SW480 (cell line): Measurements from ENCODE around the gene SRRM5.
"Not testable (repeated sequence)": the region's sequence is repeated elsewhere in the genome, so short reads cannot be mapped to it uniquely, and the experiment has no call there.

Experiments used
- DNase-seq: peaks from one replicate; pipeline ENCODE4 v3.0.0-alpha.2; 2016; ENCODE audit warnings: low spot score

The SRRM5 gene, protein sequence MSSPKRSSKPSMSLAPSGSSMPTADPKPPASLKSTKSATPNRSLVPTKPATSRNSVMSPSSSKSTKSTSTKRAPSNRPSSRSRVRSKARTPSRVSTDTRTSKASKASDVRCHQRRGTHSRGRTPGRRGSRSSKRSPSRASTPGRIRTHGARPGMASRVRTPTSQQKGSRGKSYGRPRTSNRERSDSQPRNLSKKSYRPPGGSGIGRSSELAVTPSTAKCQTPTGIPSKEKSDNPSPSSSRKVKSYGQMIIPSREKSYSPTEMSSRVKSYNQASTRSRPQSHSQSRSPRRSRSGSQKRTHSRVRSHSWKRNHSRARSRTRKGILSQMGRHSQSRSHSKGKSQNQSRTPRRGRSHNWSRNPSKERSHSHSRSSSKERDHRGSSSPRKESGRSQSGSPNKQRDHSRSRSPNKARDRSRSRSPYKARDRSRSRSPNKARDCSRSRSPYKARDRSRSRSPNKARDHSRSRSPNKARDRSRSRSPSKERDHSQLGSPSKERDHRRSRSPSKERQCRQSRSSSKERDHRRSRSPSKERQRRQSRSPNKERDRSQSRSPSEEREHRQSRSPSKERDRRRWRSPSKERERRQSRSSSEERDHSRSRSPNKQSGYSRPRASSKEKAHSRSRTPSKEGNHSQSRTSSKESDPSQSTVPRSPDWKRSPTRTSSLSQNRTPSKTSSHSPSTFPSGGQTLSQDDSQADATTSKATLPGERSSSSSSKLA

DNA sequence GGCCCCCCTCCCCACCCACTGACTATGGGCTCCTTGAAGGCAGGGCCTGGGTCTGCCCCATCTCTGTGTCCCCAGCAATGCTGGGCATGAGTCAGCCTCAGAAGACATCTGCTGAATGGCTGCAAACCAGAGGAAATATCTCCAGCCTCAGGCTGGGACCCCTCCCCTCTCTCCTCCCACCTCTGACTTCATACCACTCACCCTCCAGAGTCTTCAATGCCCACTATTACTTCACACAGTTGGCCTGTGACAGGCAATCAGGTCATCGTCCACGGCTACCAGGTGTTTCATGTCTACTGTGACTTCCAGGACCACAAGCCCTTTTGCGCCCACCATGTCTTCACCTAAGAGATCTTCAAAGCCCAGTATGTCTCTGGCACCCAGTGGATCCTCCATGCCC, at the start of gene SRRM5:
Gene SRRM5, plus strand, starts transcription at position 301 of the 400 bp plus-strand sequence. Its CDS starts 34 bp downstream, at position 335.
- DNase-seq, result no peak

DNA sequence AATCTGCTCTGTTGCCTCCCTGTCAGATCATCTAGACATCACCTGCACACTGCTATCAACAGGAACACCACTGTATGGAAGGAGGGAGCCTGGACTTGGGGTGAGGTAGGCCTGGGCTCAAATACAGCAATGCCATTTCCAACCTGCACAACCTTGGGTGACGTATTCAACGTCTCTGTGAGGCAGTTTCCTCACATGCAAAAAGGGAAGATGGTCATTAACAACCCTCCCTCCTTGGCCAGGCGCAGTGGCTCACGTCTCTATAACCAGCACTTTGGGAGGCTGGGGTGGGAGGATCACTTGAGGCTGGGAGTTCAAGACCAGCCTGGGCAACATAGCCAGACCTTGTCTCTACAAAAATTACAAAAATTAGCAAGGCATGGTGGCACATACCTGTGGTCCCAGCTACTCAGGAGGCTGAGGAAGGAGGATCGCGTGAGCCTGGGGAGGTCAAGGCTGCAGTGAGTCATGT, 49.6 kb upstream of the SRRM5 start:
- no peak for DNase-seq

DNA sequence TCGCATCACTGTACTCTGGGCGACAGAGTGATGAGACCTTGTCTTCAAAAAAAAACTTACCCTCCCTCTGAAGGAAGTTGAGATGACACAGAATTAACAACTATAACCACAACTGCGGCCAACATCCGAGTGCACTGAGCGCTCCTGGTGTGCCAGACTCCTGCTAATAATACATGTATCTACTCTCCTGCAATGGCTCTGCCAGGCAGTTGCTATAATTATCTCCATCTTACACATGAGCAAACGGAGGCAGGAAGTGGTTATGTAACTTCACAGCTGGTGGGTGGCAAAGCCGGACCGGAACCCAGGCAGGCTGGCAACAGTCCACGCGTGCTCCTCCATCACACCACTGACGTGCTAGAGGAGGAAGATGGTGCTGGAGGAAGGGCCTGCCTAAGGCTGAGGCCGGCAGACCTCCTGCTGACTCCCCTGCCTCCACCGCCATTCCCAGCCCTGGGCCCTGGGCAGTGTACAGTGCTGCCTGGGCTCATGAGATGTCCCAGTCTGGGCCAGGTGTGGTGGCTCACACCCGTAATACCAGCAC, 49.1 kb upstream of the SRRM5 start:
- DNase-seq, result no peak

DNA sequence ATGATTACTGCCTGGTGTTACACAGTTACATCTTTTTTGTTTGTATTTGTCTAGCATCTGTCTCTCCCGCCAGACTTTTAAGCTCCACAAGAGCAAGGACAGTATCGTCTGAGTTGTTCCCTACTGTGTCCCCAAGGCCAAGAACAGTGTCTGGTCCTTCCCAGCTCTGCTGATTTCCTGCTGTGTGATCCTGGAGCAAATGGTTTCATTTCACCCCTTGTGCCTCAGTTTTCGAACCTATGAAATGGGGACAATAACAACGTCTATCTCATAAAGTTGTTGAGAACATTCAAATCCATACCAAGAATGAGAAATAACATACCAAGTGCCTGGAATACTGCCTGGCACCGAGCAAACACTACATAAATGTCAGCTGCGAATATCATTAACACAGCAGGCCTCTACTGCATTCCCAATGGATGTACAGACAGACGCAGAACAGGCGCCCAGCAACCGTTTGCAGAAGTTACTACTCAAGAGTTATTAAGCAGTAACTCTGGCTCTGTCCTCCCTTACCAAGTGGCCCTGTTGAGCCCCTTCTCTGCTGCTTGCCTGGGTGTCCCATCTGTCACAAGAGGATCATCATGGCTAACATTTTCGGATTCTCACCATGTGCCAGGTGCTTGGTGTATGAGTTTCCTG, 48.0 kb upstream of the SRRM5 start:
- no peak for DNase-seq

DNA sequence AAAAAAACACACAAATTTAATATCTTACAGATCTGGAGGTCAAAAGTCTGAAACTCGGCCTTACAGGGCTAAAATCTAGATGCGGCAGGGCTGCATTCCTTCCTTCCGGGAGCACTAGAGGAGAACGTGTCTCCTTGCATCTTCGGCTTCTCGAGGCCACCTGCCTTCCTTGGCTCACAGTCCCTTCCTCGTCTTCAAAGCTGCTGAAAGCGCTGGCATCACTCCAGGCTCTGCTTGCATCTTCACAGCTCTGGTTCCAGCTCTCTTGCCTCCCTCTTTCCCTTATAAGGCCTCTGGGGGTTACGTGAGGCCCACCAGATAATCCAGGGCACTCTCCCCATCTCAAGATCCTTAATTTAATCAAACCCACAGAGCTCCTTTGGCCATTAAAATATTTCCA, 47.1 kb upstream of the SRRM5 start:
- no peak for DNase-seq

DNA sequence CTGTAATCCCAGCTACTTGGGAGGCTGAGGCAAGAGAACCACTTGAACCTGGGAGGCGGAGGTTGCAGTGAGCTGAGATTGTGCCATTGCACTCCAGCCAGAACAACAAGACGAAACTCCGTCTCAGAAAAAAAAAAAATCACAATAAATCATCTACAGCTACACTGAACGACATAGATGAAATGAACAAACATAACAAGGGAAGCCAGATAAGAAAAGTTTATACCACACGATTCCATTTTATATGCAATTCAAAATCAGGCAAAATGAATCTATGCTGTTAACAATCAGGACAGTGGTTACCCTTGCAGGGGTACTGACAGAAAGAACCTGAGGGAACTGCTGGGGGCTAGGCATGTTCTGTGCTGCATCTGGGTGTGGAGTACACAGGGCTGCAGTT, 42.2 kb upstream of the SRRM5 start:
- DNase-seq, result no peak

DNA sequence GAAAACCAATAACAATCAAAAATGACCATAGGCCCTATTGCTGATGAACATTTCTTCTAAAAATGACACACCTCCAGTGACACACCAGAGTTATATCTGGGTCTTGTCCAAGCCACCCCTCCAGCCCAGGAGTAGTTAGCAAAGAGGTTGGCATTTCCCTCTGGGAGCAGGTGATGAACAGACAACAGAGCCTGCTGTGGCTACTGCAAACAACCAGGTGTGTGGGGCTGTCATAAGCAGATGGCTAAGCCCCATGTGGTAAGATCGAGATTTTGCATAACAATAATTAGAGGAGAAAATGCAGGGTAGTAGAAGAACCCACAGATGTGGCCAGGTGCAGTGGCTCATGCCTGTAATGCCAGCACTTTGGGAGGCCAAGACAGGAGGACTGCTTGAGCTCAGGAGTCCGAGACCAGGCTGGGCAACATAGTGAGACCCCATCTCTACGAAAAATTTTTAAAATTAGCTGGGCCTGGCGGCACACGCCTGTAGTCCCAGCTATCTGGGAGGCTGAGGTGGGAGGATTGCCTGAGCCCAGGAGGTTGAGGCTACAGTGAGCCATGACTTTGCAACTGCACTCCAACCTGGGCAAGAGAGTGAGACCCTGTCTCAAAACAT, 41.6 kb upstream of the SRRM5 start:
- no peak for DNase-seq

DNA sequence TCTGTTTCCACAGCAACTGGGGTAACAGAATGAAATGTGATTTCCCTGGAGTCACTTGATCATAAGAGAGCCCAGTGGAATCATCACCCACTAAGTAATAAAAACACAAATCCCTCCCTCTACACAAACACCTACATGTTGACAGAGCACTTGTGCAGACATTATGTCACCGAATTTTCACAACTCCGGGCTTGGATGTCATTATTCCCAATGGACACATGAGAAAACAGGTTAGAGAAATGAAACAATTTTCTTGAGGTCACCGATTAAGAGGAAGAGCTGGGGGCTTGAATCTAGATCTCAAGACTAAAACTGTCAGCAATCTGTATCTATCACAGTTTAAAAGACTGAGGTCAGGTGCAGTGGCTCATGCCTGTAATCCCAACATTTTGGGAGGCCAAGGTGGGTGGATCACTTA, 39.7 kb upstream of the SRRM5 start:
- DNase-seq, result no peak

DNA sequence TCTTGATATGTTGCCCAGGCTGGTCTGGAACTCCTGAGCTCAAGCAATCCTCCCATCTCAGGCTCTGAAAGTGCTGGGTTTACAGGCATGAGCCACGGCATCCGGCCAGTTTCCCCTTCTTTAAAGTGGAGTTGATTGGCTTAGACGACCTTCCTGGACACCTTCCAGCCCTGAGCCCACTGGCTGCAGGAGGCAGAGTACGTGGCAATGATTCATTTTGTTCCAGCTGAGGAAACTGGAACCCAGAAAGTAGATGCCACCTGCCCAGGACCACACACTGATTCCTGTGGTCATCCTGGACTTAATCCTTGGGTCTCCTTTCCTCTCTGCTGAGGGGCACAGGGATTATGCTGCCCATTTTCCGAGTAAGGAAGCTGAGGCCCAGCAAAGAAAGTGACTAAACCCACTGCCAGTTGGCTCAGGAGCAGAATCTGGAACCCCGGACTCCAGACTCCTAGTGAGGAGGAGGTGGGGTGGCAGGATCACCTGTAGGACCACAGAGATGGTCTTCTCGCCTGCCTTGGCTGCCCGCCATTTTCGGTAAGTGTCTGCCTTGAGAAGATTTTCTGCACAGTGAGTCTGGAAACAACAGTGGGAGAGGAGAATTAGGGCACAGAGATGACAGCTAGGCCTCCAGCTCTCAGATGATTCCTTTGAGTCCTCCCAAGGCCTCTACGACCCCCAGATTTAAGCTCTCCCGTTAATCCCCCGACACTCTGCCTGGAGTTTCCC, 37.3 kb upstream of the SRRM5 start:
- DNase-seq, result no peak

DNA sequence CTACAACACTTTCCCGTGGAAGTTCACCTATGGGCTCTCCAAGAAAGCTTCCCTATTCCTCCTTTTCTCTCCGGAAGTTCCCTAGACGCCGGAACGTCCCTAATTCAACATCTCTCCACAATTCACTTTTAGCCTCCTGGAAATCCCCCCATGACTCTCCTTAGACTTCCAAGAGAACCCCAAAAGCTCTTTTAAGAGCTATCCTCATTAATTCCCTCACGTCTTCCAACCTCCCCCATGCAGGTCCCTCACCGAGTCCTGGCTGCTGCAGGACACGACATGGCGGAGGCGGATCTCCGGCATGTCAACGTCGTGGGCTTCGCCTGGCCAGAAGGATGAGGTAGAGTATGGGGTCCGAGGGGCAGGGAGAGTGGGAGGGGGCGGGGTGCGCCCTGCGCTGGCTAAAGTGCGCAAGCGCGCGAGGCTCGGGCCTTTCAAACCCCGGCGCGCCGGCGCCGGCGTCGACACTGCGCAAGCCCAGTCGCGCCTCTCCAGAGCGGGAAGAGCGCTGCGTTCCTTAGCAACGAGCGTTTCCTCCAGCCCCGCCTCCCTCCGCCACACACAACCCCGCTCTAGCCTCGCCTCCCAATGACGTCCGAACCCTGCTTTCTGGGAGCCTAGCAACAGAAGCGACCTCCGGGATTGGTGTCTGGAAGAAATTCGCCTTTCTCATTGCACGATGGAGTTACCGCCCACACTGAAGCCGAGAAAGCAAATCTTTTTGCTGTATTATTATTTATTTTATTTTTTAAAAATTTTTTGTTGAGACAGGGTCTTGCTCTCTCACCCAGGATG, 36.5 kb upstream of the SRRM5 start, which contains the start of the genes PINLYP and XRCC1:
Gene PINLYP, plus strand, starts transcription at position 646 of the 795 bp plus-strand sequence. CDS start 1,391 bp downstream, outside the sequence.
Gene XRCC1, minus strand, starts transcription at position 372 of the 795 bp plus-strand sequence. Its CDS starts 69 bp downstream, at position 303.
- peak; percentile 99 for DNase-seq

DNA sequence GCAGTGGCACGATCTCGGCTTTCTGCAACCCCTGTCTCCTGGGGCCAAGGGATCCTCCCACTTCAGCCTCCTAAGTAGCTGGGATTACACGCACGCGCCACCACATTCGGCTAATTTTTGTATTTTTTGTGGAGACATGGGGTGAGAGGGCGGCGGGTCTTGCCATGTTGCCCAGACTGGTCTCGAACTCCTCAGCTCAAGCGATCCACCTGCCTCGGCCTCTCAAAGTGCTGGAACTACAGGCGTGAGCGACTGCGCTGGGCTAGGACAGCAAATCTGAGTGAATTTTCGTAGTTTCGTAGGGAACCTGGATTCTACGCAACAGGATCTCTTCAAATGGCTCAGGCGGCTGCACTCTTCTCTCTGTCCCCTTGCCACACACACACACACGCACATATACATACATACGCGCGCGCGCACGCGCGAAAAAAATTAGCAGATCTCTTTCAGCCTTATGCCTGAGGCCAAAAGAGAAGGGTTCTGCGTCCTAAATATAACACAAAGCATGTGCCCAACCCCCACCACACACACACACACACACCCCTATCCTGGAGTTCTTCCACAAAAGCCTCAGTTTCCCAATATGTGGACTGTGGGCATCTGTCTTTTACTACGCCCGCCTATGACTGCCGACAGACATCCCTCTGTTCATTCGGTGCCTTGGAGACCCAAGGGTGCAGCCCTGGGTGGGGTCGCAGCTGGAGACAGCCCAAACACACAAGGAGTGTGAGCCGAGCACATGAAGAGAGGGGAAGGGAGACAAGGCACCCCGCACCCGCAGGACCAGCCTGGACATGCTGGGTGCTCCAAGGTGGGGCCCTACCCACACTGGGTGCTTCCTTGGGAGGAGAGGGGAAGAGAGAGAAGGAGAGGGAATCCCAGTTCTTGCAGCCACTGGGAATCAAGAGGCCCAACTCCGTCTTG, 35.7 kb upstream of the SRRM5 start:
- peak; percentile 36 for DNase-seq

DNA sequence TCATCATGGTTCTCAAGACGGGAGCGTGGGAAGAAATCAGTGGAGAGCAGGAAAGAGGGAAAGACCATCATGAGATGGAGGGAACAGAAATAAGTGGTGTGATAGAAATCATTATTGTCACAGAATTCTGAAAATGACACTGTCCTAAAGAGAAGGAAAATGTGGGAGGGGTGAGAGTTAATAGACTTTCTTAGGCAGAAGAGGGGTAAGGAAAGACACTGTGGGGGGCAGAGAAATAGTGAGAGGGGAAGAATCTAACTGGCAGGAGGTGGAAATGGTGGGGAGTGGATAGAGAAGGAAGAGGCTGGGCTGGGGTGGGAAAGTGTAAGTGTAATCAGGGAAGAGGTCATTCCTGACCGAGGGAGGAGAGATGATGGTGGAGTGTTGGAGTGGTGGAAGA, 33.1 kb upstream of the SRRM5 start:
- DNase-seq, result no peak

DNA sequence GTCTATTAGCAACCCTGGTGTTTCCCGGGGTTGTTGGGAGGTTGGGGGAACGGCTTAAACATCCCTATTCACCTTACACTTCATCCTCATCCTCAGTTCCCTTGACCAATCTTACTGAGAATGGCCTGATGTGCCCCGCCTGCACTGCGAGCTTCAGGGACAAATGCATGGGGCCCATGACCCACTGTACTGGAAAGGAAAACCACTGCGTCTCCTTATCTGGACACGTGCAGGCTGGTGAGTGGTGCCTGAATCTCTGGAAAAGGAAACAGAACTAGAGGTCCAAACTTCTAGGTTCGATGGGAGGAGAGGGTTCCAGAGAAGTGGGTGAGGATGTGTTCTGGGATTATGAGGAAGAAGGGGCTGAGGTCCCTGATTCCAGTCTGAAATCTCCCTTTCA, 30.4 kb upstream of the SRRM5 start:
- DNase-seq, result no peak

DNA sequence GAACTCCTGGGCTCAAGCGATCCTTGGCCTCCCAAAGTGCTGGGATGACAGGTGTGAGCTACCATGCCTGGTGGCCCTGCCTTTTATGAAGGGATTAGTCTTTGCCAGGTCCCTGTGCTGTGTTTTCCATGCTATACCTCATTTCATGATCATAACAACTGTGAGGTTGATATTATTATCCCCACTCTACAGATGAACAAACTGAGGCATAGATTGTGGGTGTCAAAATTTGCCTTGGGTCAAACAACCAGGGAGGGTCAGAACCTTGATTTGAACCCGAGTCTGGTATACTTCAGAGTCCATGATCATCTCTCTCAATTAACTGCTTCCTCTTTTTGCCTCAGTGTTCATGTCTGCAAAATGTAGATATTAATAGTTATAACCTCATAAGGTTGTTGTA, 29.4 kb upstream of the SRRM5 start:
- DNase-seq, result no peak

DNA sequence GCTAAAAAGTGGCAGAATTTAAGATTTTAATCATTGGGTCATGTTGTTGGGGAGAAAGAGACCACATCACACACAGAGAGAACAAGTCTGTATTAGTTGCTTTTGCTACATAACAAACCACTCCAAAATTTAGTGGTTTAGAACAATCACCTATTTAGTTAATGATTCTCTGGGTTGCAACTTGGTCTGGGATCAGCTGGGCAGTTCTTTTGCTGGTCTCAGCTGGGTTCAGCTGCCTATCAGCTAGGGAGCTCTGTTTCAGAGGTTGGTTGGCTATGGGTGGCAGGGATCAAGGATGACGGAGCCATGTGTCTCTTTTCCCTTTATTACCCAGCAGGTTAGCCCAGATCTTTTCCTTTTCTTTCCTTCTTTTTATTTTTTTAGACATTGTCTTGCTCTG, 27.4 kb upstream of the SRRM5 start:
- DNase-seq, result no peak

DNA sequence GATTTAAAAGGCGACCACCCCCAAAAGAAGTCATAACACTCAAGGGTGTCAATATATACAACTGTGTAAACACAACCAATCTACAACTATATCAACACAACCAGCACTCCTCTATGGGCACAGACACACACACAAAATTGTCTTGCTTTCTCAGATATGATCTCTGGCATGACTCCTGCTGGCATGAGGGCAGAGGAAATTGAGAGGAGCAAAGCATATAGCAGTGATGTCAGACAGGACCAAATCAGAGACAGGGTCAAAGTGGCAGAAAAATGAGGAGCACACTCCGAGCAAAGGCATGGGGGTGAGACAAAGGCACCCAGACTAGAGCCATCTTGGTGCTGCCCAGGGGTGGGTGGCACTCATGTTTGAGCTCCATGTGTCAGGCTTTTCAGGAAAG, 25.5 kb upstream of the SRRM5 start:
- DNase-seq, result no peak

DNA sequence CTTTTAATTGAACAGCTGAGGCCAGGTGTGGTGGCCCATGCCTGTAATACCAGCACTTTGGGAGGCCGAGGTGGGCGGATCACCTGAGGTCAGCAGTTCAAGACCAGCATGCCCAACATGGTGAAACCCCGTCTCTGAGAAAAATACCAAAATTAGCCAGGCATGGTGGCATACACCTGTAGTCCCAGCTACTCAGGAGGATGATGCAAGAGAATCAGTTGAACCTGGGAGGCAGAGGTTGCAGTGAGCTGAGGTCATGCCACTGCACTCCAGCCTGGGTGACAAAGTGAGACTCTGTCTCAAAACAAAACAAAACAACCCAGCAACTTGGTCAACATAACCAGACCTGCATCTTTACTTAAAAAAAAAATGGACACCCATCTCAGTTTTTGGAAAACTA, 24.9 kb upstream of the SRRM5 start:
- DNase-seq, result not testable (repeated sequence)

DNA sequence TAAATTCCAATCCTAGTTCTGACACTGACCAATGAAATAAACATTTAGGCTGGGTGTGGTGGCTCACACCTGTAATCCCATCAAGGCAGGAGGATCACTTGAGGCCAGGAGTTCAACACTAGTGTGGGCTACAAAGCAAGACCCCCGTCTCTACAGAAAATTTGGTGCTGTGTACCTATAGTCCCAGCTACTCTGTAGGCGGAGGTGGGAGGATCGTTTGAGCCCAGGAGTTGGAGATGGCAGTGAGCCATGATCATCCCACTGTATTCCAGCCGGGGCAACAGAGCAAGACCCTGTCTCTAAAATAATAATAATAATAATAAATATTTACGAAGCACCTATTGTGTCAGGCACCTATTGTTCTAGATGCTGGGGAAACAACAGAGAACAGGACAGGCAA, 22.6 kb upstream of the SRRM5 start:
- DNase-seq, result no peak

DNA sequence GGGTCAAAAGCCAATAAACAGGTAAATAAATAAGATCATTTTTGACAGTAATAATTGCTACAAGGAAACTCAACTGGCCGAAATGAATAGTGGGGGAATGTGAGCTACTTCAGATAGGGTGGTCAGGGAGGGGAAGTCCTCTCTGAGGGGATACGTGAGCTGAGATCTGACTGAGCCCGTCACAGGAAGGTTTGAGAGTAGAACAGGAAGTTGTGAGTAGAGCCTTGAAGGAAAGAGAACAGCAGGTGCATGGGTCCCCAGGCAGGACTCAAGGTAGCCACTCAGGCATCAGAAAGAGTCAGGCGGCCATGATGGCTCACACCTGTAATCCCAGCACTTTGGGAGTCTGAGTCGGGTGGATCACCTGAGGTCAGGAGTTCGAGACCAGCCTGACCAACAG, 22.2 kb upstream of the SRRM5 start:
- no peak for DNase-seq
